HG03520 (cell line): ENCODE data around the gene ASXL2.
"Not testable (repeated sequence)": the region's sequence is repeated elsewhere in the genome, so short reads cannot be mapped to it uniquely, and the experiment has no call there.

ENCODE experiments used
- ATAC-seq: cut with Tn5 transposase; IDR thresholded peaks from one replicate; pipeline ENCODE4 v1.9.1; 2021; ENCODE audit warnings: mild to moderate bottlenecking, moderate library complexity; ENCODE audit not compliant: unreplicated experiment

Gene ASXL2

GRCh38 chr2:25878361-25879132 lies at the start of gene ASXL2:
ASXL2 (minus strand) TSS chr2:25878487; CDS start chr2:25878222, 265 bp downstream.
- ATAC-seq, result peak; percentile 88

GRCh38 chr2:25926984-25927756 lies 48.9 kb upstream of the ASXL2 start:
- ATAC-seq, result no peak

- ATAC-seq, result no peak
These were observed 44.2 kb upstream of the ASXL2 start for GRCh38 chr2:25922501-25922900.

- ATAC-seq, result no peak
These were observed 42.6 kb upstream of the ASXL2 start for GRCh38 chr2:25920786-25921415.

- ATAC-seq, result no peak
These were observed 42.0 kb upstream of the ASXL2 start for GRCh38 chr2:25920336-25920735.

- no peak for ATAC-seq
These were observed 39.5 kb upstream of the ASXL2 start for GRCh38 chr2:25917832-25918231.

- ATAC-seq, result not testable (repeated sequence)
These were observed 39.1 kb upstream of the ASXL2 start for GRCh38 chr2:25917411-25917810.

- not testable (repeated sequence) for ATAC-seq
These were observed 37.9 kb upstream of the ASXL2 start for GRCh38 chr2:25915944-25916772.

GRCh38 chr2:25915411-25915810 lies 37.1 kb upstream of the ASXL2 start:
- not testable (repeated sequence) for ATAC-seq

- ATAC-seq, result not testable (repeated sequence)
These were observed 35.3 kb upstream of the ASXL2 start for GRCh38 chr2:25913696-25913973.

- no peak for ATAC-seq
These were observed 34.8 kb upstream of the ASXL2 start for GRCh38 chr2:25912851-25913695.

- not testable (repeated sequence) for ATAC-seq
These were observed 31.3 kb upstream of the ASXL2 start for GRCh38 chr2:25909574-25909973.

GRCh38 chr2:25905126-25905525 lies 26.8 kb upstream of the ASXL2 start:
- no peak for ATAC-seq

GRCh38 chr2:25903216-25903776 lies 25.0 kb upstream of the ASXL2 start:
- no peak for ATAC-seq

GRCh38 chr2:25899404-25899970 lies 21.2 kb upstream of the ASXL2 start:
- ATAC-seq, result no peak

GRCh38 chr2:25897506-25897905 lies 19.2 kb upstream of the ASXL2 start:
- no peak for ATAC-seq

- not testable (repeated sequence) for ATAC-seq
These were observed 18.0 kb upstream of the ASXL2 start for GRCh38 chr2:25896308-25896707.

- no peak for ATAC-seq
These were observed 17.3 kb upstream of the ASXL2 start for GRCh38 chr2:25895610-25896009.

GRCh38 chr2:25895018-25895417 lies 16.7 kb upstream of the ASXL2 start:
- no peak for ATAC-seq
